ENCODE measurements around the gene CST4. TPM values are rescaled to one million over a fixed set of nuclear protein-coding genes. Genes with fewer than 3 reads are reported as not detected.
"Not testable (repeated sequence)": the region's sequence is repeated elsewhere in the genome, so short reads cannot be mapped to it uniquely, and the experiment has no call there.

CST4 gene
- total and polyA plus RNA-seq, 10 of the 15 experiments (the other 5 are each of a cell fraction or from before 2014, with no cell fraction given), result not detected

DNA sequence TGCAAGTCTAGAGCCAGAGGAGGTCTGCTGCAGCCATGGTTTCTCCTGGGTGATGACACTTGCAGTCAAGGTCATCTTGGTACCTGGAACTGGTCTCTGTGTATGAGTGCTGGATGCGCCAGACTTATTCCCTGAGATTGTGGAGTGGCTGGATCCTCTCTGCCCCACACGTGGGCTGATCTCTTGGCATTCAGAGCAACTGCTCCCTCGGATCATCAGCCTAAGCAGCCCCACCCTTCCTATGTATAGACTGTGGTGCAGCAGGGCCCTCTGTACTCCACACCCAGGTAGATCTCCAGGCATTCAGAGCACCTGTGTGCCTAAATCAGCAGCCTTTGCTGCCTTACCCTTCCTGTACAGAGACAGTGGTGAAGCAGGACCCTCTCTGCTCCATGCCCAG, 12.1 kb upstream of the CST4 start:
- no peak overlapping the region for H3K27ac ChIP-seq (ENCODE audit: control insufficient read depth, insufficient read depth)
- H3K79me2 ChIP-seq (ENCODE audit: control insufficient read depth, insufficient read depth, low read length), result no peaks in the 10 kb centered on the region
- ChIA-PET CTCF (no interaction called here), SMC1A (ENCODE audit: uncharacterized antibody, unreplicated experiment) (no interaction called here), POLR2A (no interaction called here), RAD21 (ENCODE audit: unreplicated experiment) (no interaction called here)
- no peak overlapping the region for H2AFZ ChIP-seq (ENCODE audit: control insufficient read depth, low read depth, low read length)
- in situ Hi-C loops (cut with MboI) (no loop called here), intact Hi-C loops (cut with micrococcal nuclease; ENCODE audit: unreplicated experiment) (no loop called here)
- DNase-seq (ENCODE audit: low read depth, low spot score) (no peak), ATAC-seq (no peak), FAIRE-seq (no peak)
- no peak for TF ChIP-seq GATAD2B (conservative IDR thresholded peaks at IDR 0.05; ENCODE audit: low read depth)
- TF ChIP-seq, protein P1, sequence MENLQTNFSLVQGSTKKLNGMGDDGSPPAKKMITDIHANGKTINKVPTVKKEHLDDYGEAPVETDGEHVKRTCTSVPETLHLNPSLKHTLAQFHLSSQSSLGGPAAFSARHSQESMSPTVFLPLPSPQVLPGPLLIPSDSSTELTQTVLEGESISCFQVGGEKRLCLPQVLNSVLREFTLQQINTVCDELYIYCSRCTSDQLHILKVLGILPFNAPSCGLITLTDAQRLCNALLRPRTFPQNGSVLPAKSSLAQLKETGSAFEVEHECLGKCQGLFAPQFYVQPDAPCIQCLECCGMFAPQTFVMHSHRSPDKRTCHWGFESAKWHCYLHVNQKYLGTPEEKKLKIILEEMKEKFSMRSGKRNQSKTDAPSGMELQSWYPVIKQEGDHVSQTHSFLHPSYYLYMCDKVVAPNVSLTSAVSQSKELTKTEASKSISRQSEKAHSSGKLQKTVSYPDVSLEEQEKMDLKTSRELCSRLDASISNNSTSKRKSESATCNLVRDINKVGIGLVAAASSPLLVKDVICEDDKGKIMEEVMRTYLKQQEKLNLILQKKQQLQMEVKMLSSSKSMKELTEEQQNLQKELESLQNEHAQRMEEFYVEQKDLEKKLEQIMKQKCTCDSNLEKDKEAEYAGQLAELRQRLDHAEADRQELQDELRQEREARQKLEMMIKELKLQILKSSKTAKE (IDR thresholded peaks at IDR 0.05; ENCODE audit: low read depth, poor library complexity, severe bottlenecking), result no peak
- H3K4me2 ChIP-seq (ENCODE audit: control insufficient read depth, insufficient read depth), result no peak overlapping the region
- no peak overlapping the region for H3K4me3 ChIP-seq
- no peaks in the 10 kb centered on the region for H3K27me3 ChIP-seq (replicated peaks in 1 of 2; ENCODE audit: control insufficient read depth in 2 of 2, insufficient read depth in 2 of 2, low read length in 1 of 2)
- no peaks in the 10 kb centered on the region for H3K9me3 ChIP-seq (replicated peaks; ENCODE audit: control insufficient read depth, insufficient read depth, low read length)
- no peaks in the 10 kb centered on the region for H3K36me3 ChIP-seq (ENCODE audit: control insufficient read depth in 2 of 2, insufficient read depth in 2 of 2, low read length in 1 of 2)
- no peaks in the 10 kb centered on the region for H4K20me1 ChIP-seq (ENCODE audit: control insufficient read depth, insufficient read depth)
- BruUV-seq (replicated peaks), result no TSS peak
- no peak overlapping the region for H3K9ac ChIP-seq (ENCODE audit: control insufficient read depth, insufficient read depth, low read length)
- H3K4me1 ChIP-seq (ENCODE audit: control insufficient read depth, insufficient read depth, low read length), result no peaks in the 10 kb centered on the region
- 13% methylated on average over 3 of the region's 3 CpGs for WGBS (ENCODE audit: insufficient coverage, insufficient replicate concordance, low lambda C conversion rate, missing lambda C conversion rate)

DNA sequence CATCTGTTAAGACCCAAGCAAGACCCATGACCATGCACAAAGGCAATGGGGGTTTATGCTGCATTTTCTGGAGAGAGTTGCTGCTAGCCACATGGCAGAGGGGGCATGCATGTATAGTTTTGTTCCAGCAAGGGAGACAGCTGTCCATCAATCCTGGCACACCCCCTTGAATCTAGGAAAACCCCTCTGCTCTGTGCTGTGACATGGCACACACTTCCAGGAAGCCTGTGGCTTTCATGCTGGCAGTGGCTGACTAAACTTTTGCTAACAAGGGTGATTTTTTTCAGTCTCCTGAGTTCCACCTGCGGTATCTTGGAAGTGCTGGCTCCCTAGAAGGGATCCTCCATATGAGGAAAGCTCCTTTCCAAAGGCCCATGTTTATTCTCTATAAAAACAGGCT, 9.1 kb upstream of the CST4 start:
- RAD21 ChIA-PET (ENCODE audit: unreplicated experiment), result no interaction called here
- no peaks in the 10 kb centered on the region for H3K9me3 ChIP-seq (replicated peaks; ENCODE audit: control insufficient read depth, insufficient read depth, low read length)

GRCh38 chr20:23695068-23695395, 6.2 kb upstream of the CST4 start:
- H3K9ac ChIP-seq (ENCODE audit: control insufficient read depth, insufficient read depth, low read length); RAD21 ChIA-PET (ENCODE audit: unreplicated experiment); FAIRE-seq; H3K27me3 ChIP-seq (replicated peaks in 1 of 2; ENCODE audit: control insufficient read depth in 2 of 2, insufficient read depth in 2 of 2, low read length in 1 of 2); SMC1A ChIA-PET (ENCODE audit: uncharacterized antibody, unreplicated experiment); BruUV-seq (replicated peaks); ATAC-seq; DNase-seq (ENCODE audit: low read depth, low spot score); H3K79me2 ChIP-seq (ENCODE audit: control insufficient read depth, insufficient read depth, low read length); POLR2A ChIA-PET; H3K9me3 ChIP-seq (replicated peaks; ENCODE audit: control insufficient read depth, insufficient read depth, low read length); CTCF ChIA-PET; H3K4me2 ChIP-seq (ENCODE audit: control insufficient read depth, insufficient read depth); H3K4me3 ChIP-seq; H3K4me1 ChIP-seq (ENCODE audit: control insufficient read depth, insufficient read depth, low read length); intact Hi-C loops (cut with micrococcal nuclease; ENCODE audit: unreplicated experiment); H3K27ac ChIP-seq (ENCODE audit: control insufficient read depth, insufficient read depth); H3K36me3 ChIP-seq (ENCODE audit: control insufficient read depth in 2 of 2, insufficient read depth in 2 of 2, low read length in 1 of 2); in situ Hi-C loops (cut with MboI); H2AFZ ChIP-seq (ENCODE audit: control insufficient read depth, low read depth, low read length); H4K20me1 ChIP-seq (ENCODE audit: control insufficient read depth, insufficient read depth): not testable (repeated sequence)

More for the DNA sequence above, 9.1 kb upstream of the CST4 start:
- Histone ChIP-seq H4K20me1 (ENCODE audit: control insufficient read depth, insufficient read depth) (no peaks in the 10 kb centered on the region), H3K79me2 (ENCODE audit: control insufficient read depth, insufficient read depth, low read length) (no peaks in the 10 kb centered on the region), H3K9ac (ENCODE audit: control insufficient read depth, insufficient read depth, low read length) (no peak overlapping the region), H3K27me3 (replicated peaks in 1 of 2; ENCODE audit: control insufficient read depth in 2 of 2, insufficient read depth in 2 of 2, low read length in 1 of 2) (no peaks in the 10 kb centered on the region), H3K4me2 (ENCODE audit: control insufficient read depth, insufficient read depth) (no peak overlapping the region), H3K27ac (ENCODE audit: control insufficient read depth, insufficient read depth) (no peak overlapping the region), H3K4me3 (no peak overlapping the region), H3K36me3 (ENCODE audit: control insufficient read depth in 2 of 2, insufficient read depth in 2 of 2, low read length in 1 of 2) (no peaks in the 10 kb centered on the region), H3K4me1 (ENCODE audit: control insufficient read depth, insufficient read depth, low read length) (no peaks in the 10 kb centered on the region), H2AFZ (ENCODE audit: control insufficient read depth, low read depth, low read length) (no peak overlapping the region)
- FAIRE-seq (no peak), DNase-seq (ENCODE audit: low read depth, low spot score) (no peak), ATAC-seq (peak; percentile 32; the same call in 2 of the 3 replicates)
- ChIA-PET CTCF (no interaction called here), POLR2A (no interaction called here), SMC1A (ENCODE audit: uncharacterized antibody, unreplicated experiment) (no interaction called here)
- 0% methylated on average over 1 of the region's 1 CpG for WGBS (ENCODE audit: insufficient coverage, insufficient replicate concordance, low lambda C conversion rate, missing lambda C conversion rate)
- intact Hi-C loops (cut with micrococcal nuclease; ENCODE audit: unreplicated experiment), result no loop called here
- no TSS peak for BruUV-seq (replicated peaks)
- TF ChIP-seq, protein P2, sequence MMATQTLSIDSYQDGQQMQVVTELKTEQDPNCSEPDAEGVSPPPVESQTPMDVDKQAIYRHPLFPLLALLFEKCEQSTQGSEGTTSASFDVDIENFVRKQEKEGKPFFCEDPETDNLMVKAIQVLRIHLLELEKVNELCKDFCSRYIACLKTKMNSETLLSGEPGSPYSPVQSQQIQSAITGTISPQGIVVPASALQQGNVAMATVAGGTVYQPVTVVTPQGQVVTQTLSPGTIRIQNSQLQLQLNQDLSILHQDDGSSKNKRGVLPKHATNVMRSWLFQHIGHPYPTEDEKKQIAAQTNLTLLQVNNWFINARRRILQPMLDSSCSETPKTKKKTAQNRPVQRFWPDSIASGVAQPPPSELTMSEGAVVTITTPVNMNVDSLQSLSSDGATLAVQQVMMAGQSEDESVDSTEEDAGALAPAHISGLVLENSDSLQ (IDR thresholded peaks at IDR 0.05), result 0 out of 2 replicates have a peak, but pooled peaks have one; percentile 9
- no peak for TF ChIP-seq SPI1 (IDR thresholded peaks at IDR 0.05; ENCODE audit: borderline replicate concordance, insufficient read depth, low read depth, low read length)
- in situ Hi-C loops (cut with MboI), result no loop called here

Measured in GM12878 (cell line).